H1 (cell line): Measurements from ENCODE around the gene PCSK4. TPM values are rescaled to one million over a fixed set of nuclear protein-coding genes. Genes with fewer than 3 reads are reported as not detected.

Experiments used
- CTCF ChIA-PET: fragments of 300-600 bp; sonication (Branson Sonifier 250); formaldehyde crosslinking; loops from one replicate; lab custom pipeline; 2021; ENCODE audit not compliant: partially characterized antibody; lab: Charles Lee
- POLR2A ChIA-PET: fragments of 300-600 bp; sonication (Branson Sonifier 250); formaldehyde crosslinking; loops from one replicate; lab custom pipeline; 2021; ENCODE audit warnings: inconsistent platforms; ENCODE audit not compliant: partially characterized antibody; lab: Charles Lee
- DNase-seq, 2 experiments: peaks; one replicate each; pipeline versions ENCODE4 v3.0.0 to v3.0.0-alpha.2; 2010 to 2022; ENCODE audit warnings: low spot score in 2 of 2, low read depth in 1 of 2, mixed read lengths in 1 of 2
- FAIRE-seq: peaks from 2 replicates; lab custom pipeline; 2011; peaks lifted over from hg19 to GRCh38; lab: Jason Lieb, UNC
- H2AFZ ChIP-seq: 2 replicates; pipeline ENCODE4 v1.8.1; 2012; ENCODE audit warnings: low read length, inconsistent platforms
- H2AK5ac ChIP-seq: 2 replicates; pipeline ENCODE4 v1.6.1; 2013; ENCODE audit warnings: low read depth, low read length
- H2BK120ac ChIP-seq: replicated peaks from 2 replicates; pipeline ENCODE3; 2013; ENCODE audit warnings: low read depth, low read length, inconsistent platforms
- H2BK12ac ChIP-seq: 2 replicates; pipeline ENCODE4 v1.6.1; 2013; ENCODE audit warnings: low read depth, low read length
- H2BK15ac ChIP-seq: 2 replicates; pipeline ENCODE4 v1.6.1; 2013; ENCODE audit warnings: low read length
- H2BK20ac ChIP-seq: 2 replicates; pipeline ENCODE4 v1.6.1; 2013; ENCODE audit warnings: low read length
- H2BK5ac ChIP-seq: 2 replicates; pipeline ENCODE4 v1.6.1; 2013; ENCODE audit warnings: low read depth, low read length
- H3K14ac ChIP-seq: 2 replicates; pipeline ENCODE4 v1.6.1; 2013; ENCODE audit warnings: inconsistent platforms; ENCODE audit not compliant: insufficient read length
- H3K18ac ChIP-seq: 2 replicates; pipeline ENCODE4 v1.6.1; 2013; ENCODE audit warnings: low read length; ENCODE audit errors: extremely low read depth
- H3K23ac ChIP-seq: 2 replicates; pipeline ENCODE4 v1.6.1; 2013; ENCODE audit warnings: inconsistent platforms; ENCODE audit not compliant: insufficient read length
- H3K23me2 ChIP-seq: 2 replicates; pipeline ENCODE4 v1.6.1; 2013; ENCODE audit warnings: low read depth, low read length
- H3K27ac ChIP-seq: 2 replicates; pipeline ENCODE4 v1.6.1; 2011; ENCODE audit warnings: low read depth, low read length, inconsistent platforms
- H3K27me3 ChIP-seq, 4 experiments: replicated peaks in 1 of 4; 1 replicate in 1 of 4; 2 replicates in 3 of 4; pipeline versions ENCODE4 v1.6.1 to v1.8.1; 2011 to 2013; ENCODE audit warnings: low read length in 3 of 4, mild to moderate bottlenecking in 3 of 4, inconsistent platforms in 2 of 4, mixed read lengths in 2 of 4, moderate library complexity in 1 of 4; ENCODE audit not compliant: control insufficient read depth in 3 of 4, insufficient read depth in 3 of 4; ENCODE audit errors: extremely low read depth in 1 of 4
- H3K36me3 ChIP-seq, 4 experiments: 2 replicates each; pipeline versions ENCODE4 v1.6.1 to v1.8.1; 2011 to 2013; ENCODE audit warnings: mild to moderate bottlenecking in 4 of 4, low read length in 3 of 4, moderate library complexity in 2 of 4, control low read depth in 1 of 4, inconsistent platforms in 1 of 4; ENCODE audit not compliant: insufficient read depth in 4 of 4, control insufficient read depth in 2 of 4
- H3K4ac ChIP-seq: replicated peaks from 2 replicates; pipeline ENCODE3; 2013; ENCODE audit warnings: low read length, low read depth, mixed read lengths, inconsistent platforms; ENCODE audit not compliant: insufficient read length
- H3K4me1 ChIP-seq, 4 experiments: replicated peaks in 1 of 4; 1 replicate in 1 of 4; 2 replicates in 3 of 4; pipeline versions ENCODE4 v1.6.1 to v1.8.1; 2011 to 2013; ENCODE audit warnings: low read length in 3 of 4, inconsistent platforms in 2 of 4, mixed read lengths in 1 of 4; ENCODE audit not compliant: insufficient read depth in 4 of 4, control insufficient read depth in 3 of 4
- H3K4me2 ChIP-seq, 2 experiments: 2 replicates each; pipeline versions ENCODE4 v1.6.1 to v1.8.1; 2011 to 2013; ENCODE audit warnings: low read depth in 2 of 2, low read length in 2 of 2, control low read depth in 1 of 2, inconsistent platforms in 1 of 2, mild to moderate bottlenecking in 1 of 2; ENCODE audit not compliant: insufficient read depth in 1 of 2
- H3K4me3 ChIP-seq, 4 experiments: fragments of 200-600, 300-600 bp in 1 of 4; sonication (generic), shearing (Covaris generic), sonication (Bioruptor Twin) in 1 of 4; 2 replicates each; pipeline versions ENCODE4 v1.5.1 to v1.8.1; 2011 to 2016; ENCODE audit warnings: low read length in 4 of 4, low read depth in 3 of 4, control low read depth in 2 of 4, inconsistent platforms in 2 of 4, mild to moderate bottlenecking in 2 of 4, mixed read lengths in 1 of 4, moderate library complexity in 1 of 4; ENCODE audit not compliant: insufficient read depth in 2 of 4; ENCODE audit errors: extremely low read depth in 1 of 4
- H3K56ac ChIP-seq: replicated peaks from 2 replicates; pipeline ENCODE3; 2013; ENCODE audit warnings: low read depth, mild to moderate bottlenecking, mixed read lengths, low read length, inconsistent platforms; ENCODE audit not compliant: insufficient read length
- H3K79me1 ChIP-seq: 2 replicates; pipeline ENCODE4 v1.6.1; 2013; ENCODE audit warnings: low read depth, low read length, control low read depth
- H3K79me2 ChIP-seq, 2 experiments: 2 replicates each; pipeline versions ENCODE4 v1.6.1 to v1.8.1; 2012 to 2013; ENCODE audit warnings: low read length in 2 of 2, mild to moderate bottlenecking in 2 of 2, inconsistent platforms in 1 of 2; ENCODE audit not compliant: insufficient read depth in 2 of 2, control insufficient read depth in 1 of 2
- H3K9ac ChIP-seq, 4 experiments: replicated peaks in 1 of 4; 1 replicate in 1 of 4; 2 replicates in 3 of 4; pipeline versions ENCODE4 v1.6.1 to v1.8.1; 2011 to 2013; ENCODE audit warnings: low read depth in 3 of 4, low read length in 3 of 4, control low read depth in 2 of 4, mild to moderate bottlenecking in 2 of 4, moderate library complexity in 2 of 4, inconsistent platforms in 1 of 4; ENCODE audit errors: extremely low read depth in 1 of 4
- H3K9me3 ChIP-seq, 2 experiments: 2 replicates each; pipeline versions ENCODE4 v1.6.1 to v1.8.1; 2012 to 2013; ENCODE audit warnings: mild to moderate bottlenecking in 2 of 2, moderate library complexity in 2 of 2, control low read depth in 1 of 2, inconsistent platforms in 1 of 2, low read depth in 1 of 2, low read length in 1 of 2, mixed read lengths in 1 of 2; ENCODE audit not compliant: insufficient read depth in 2 of 2
- H4K20me1 ChIP-seq, 2 experiments: replicated peaks in 1 of 2; 2 replicates each; pipeline versions ENCODE3 to v1.8.1; 2011 to 2013; ENCODE audit warnings: inconsistent platforms in 2 of 2, low read length in 2 of 2, mild to moderate bottlenecking in 1 of 2; ENCODE audit not compliant: insufficient read depth in 2 of 2, control insufficient read depth in 1 of 2
- H4K5ac ChIP-seq: 2 replicates; pipeline ENCODE4 v1.6.1; 2013; ENCODE audit warnings: low read length, low read depth, mixed read lengths, inconsistent platforms; ENCODE audit not compliant: insufficient read length
- H4K8ac ChIP-seq: 2 replicates; pipeline ENCODE4 v1.8.0; 2013; ENCODE audit warnings: mild to moderate bottlenecking, moderate library complexity, low read length, inconsistent platforms; ENCODE audit not compliant: insufficient read depth; ENCODE audit errors: extremely low read depth
- H4K91ac ChIP-seq: replicated peaks from 2 replicates; pipeline ENCODE3; 2013; ENCODE audit warnings: low read length, mixed read lengths, inconsistent platforms; ENCODE audit not compliant: insufficient read length
- CREB1 ChIP-seq: IDR thresholded peaks from 2 replicates; pipeline ENCODE4 v1.6.1; 2012; ENCODE audit warnings: inconsistent platforms
- CTBP2 ChIP-seq: IDR thresholded peaks from 2 replicates; pipeline ENCODE4 v1.7.0; 2011; ENCODE audit warnings: borderline replicate concordance, mild to moderate bottlenecking, moderate library complexity, mixed read lengths, low read length; ENCODE audit not compliant: insufficient read depth, insufficient read length
- E2F6 ChIP-seq: IDR thresholded peaks from 2 replicates; pipeline ENCODE4 v1.6.1; 2012; ENCODE audit warnings: inconsistent platforms
- EP300 ChIP-seq, 2 experiments: IDR thresholded peaks; 1 replicate in 1 of 2; 2 replicates in 1 of 2; pipeline ENCODE4 v1.6.1; 2011 to 2012; ENCODE audit warnings: low read depth in 2 of 2, low read length in 2 of 2, mild to moderate bottlenecking in 2 of 2, borderline replicate concordance in 1 of 2, inconsistent platforms in 1 of 2, moderate library complexity in 1 of 2
- HDAC6 ChIP-seq: IDR thresholded peaks from one replicate; pipeline ENCODE4 v1.7.1; 2012; ENCODE audit warnings: low read depth, mild to moderate bottlenecking, inconsistent platforms, low read length, moderate library complexity
- KDM1A ChIP-seq: fragments of 200-600, 300-600 bp; sonication (generic); IDR thresholded peaks from 2 replicates; pipeline ENCODE4 v1.7.1; 2016; ENCODE audit warnings: mild to moderate bottlenecking, low read length, borderline replicate concordance
- RAD21 ChIP-seq, 2 experiments: IDR thresholded peaks in 1 of 2; conservative IDR thresholded peaks in 1 of 2; 2 replicates each; pipeline ENCODE4 v1.6.1; 2011; ENCODE audit warnings: low read depth in 2 of 2, low read length in 2 of 2, improper control_type of control experiment in 1 of 2, inconsistent platforms in 1 of 2, mild to moderate bottlenecking in 1 of 2, moderate library complexity in 1 of 2
- SP1 ChIP-seq: IDR thresholded peaks from 2 replicates; pipeline ENCODE4 v1.6.1; 2011; ENCODE audit warnings: low read depth, low read length
- WGBS, 2 experiments: shearing (Covaris generic) in 1 of 2; methylation state at CpG; one replicate each; pipeline versions ENCODE4 v1.1.6 to v1.1.7; 2013 to 2015; ENCODE audit warnings: low lambda C conversion rate in 2 of 2, mixed read lengths in 2 of 2, inconsistent platforms in 1 of 2, low coverage in 1 of 2, missing lambda C conversion rate in 1 of 2; ENCODE audit not compliant: insufficient replicate concordance in 2 of 2, insufficient coverage in 1 of 2, insufficient read length in 1 of 2; ENCODE audit errors: extremely low coverage in 1 of 2, missing lambda C conversion rate in 1 of 2; 5-methylcytosine and 5-hydroxymethylcytosine counted together
- polyA plus RNA-seq, 7 experiments: library from polyadenylated mRNA; depleted of rRNA in 3 of 7; stranded (reverse) in 5 of 7; unstranded in 2 of 7; fragments of >200 nt in 5 of 7; fragments of 200-250 nt in 2 of 7; gene quantifications; 1 replicate in 5 of 7; 2 replicates in 1 of 7; 4 replicates in 1 of 7; pipeline versions ENCODE4 v1.2.1 to v1.2.3, GENCODE V29; 2011 to 2013; ENCODE audit warnings: missing spikeins in 2 of 7, mixed read lengths in 2 of 7
- total RNA-seq: library from RNA; stranded (reverse); fragmentation: NEBNext Ultra II Directional; extraction: Animal tissue kit (Norgen Biotek cat#: 25700); gene quantifications from 2 replicates; pipeline ENCODE4 v1.2.1, GENCODE V29; 2021

PCSK4 gene
- total and polyA plus RNA-seq, 2 of the 8 experiments (the other 6 are each of a cell fraction or from before 2014, with no cell fraction given) = 9.8 to 10.7 TPM

- H2AFZ ChIP-seq = peak overlapping the region; percentile 63; the same call in 1 of the 2 replicates
- DNase-seq (peak in 1 of 2 experiments; percentile 93), FAIRE-seq (no peak)
- WGBS, 2 experiments = 27% methylated on average over 46 of the region's 49 CpGs; no CpG with 5 or more reads in 1 of the 2 experiments
- no peak overlapping the region for H3K14ac ChIP-seq
- peak overlapping the region; percentile 84 for H4K8ac ChIP-seq
- H3K23ac ChIP-seq = no peak overlapping the region
- peak overlapping the region; percentile 54 to 62 for H3K4me2 ChIP-seq
- H4K91ac ChIP-seq = no peak overlapping the region
- H3K9ac ChIP-seq = no peak overlapping the region
- no peaks in the 10 kb centered on the region for H3K36me3 ChIP-seq
- peak overlapping the region; percentile 60; the same call in 1 of the 2 replicates for H3K18ac ChIP-seq
- peak overlapping the region; percentile 26; the same call in 1 of the 2 replicates for H2BK5ac ChIP-seq
- peaks cover 5 to 11% of the 10 kb centered on the region in 2 experiments; a peak in 2 of 4 replicates for H3K9me3 ChIP-seq
- ChIA-PET CTCF (interaction anchor here (0.5 to 3.9 kb wide), 12 partner anchors 9 to 323 kb away, joined by 3 to 14 read pairs (median 3); partner anchors contain the start of gene REEP6), POLR2A (interaction anchor here (0.6 to 2.6 kb wide), 4 partner anchors 12 to 104 kb away, joined by 3 to 7 read pairs (median 3); partner anchors contain the start of gene REEP6)
- no peaks in the 10 kb centered on the region for H4K20me1 ChIP-seq
- no peak overlapping the region for H3K27ac ChIP-seq
- H3K79me1 ChIP-seq = no peaks in the 10 kb centered on the region
- no peak overlapping the region for H2BK12ac ChIP-seq
- H2BK20ac ChIP-seq = no peak overlapping the region; the same call in 1 of the 2 replicates
- H3K23me2 ChIP-seq = peaks cover 7% of the 10 kb centered on the region; the same call in 1 of the 2 replicates
- peak overlapping the region; percentile 21 for H3K56ac ChIP-seq
- H2BK120ac ChIP-seq = no peak overlapping the region
- no peak overlapping the region for H4K5ac ChIP-seq
- no peak overlapping the region for H2AK5ac ChIP-seq
- no peaks in the 10 kb centered on the region for H3K79me2 ChIP-seq
- peak overlapping the region; percentile 88 for H2BK15ac ChIP-seq
- H3K4ac ChIP-seq = no peak overlapping the region
- peak overlapping the region; percentile 4 to 52 (median 20); a peak in 5 of 8 replicates for H3K4me3 ChIP-seq
- peaks cover 0 to 19% (median 16%) of the 10 kb centered on the region in 4 experiments; a peak in 5 of 7 replicates for H3K27me3 ChIP-seq
- peaks cover 0 to 10% (median 6%) of the 10 kb centered on the region in 4 experiments; a peak in 5 of 7 replicates for H3K4me1 ChIP-seq
- peak; percentile 28 to 48 for TF ChIP-seq RAD21 (IDR thresholded peaks at IDR 0.05 in 1 of 2, conservative IDR thresholded peaks at IDR 0.05 in 1 of 2; ENCODE audit: low read depth in 2 of 2, low read length in 2 of 2)
- TF ChIP-seq SP1 = 0 out of 2 replicates have a peak, but pooled peaks have one; percentile 5
- TF ChIP-seq KDM1A = 0 out of 2 replicates have a peak, but pooled peaks have one; percentile 14
- no peak for TF ChIP-seq HDAC6
- TF ChIP-seq EP300 (IDR thresholded peaks at IDR 0.05; ENCODE audit: borderline replicate concordance in 1 of 2, low read depth in 2 of 2, low read length in 2 of 2) = no peak
- peak; percentile 64 for TF ChIP-seq CTBP2
- TF ChIP-seq CREB1 = peak; percentile 82
- TF ChIP-seq E2F6 = peak; percentile 85
Measured at GRCh38 chr19:1503089-1503924, 13.2 kb upstream of the PCSK4 start.
